ENCODE results near the gene EXT2. TPM values are rescaled to one million over a fixed set of nuclear protein-coding genes. Genes with fewer than 3 reads are reported as not detected.

EXT2 gene
- total RNA-seq, 1 donor from 2014 or later = 24.5 TPM

DNA sequence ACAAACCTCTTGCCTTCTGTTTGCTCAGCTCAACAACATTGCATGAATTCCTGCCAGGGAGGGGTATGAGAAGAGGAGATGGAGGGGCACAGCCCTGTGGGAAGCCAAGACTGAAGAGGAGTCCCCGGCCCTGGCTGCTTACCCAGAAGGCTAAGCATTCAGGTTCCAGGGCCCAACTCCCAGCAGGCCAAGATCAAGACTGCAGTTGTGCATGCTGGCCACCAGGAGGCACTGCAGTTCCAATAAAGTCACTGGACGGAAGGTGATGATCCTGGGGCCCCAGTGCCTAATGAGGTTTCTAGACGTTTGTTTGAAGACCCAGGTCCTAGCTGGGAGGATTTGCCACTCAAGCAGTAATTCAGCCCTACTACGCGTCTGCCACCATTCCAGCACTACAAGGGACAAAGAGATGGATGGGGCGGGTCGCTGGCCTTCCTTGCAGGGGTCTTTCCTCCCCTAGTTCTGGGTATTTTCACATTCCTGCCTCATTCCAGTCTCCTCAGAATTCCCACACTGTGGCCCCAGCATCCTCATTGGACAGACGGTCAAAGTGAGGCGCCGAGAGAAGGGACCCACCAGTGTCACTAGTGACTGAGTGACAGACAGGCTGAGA, 190.9 kb downstream of the EXT2 start:
- Histone ChIP-seq H3K36me3 (no peaks in the 10 kb centered on the region), H3K27me3 (ENCODE audit: low read depth) (peaks cover 13% of the 10 kb centered on the region), H3K4me1 (no peaks in the 10 kb centered on the region), H3K9me3 (replicated peaks) (no peaks in the 10 kb centered on the region), H3K4me3 (no peak overlapping the region), H3K27ac (replicated peaks) (no peak overlapping the region)
- TF ChIP-seq, protein P1, sequence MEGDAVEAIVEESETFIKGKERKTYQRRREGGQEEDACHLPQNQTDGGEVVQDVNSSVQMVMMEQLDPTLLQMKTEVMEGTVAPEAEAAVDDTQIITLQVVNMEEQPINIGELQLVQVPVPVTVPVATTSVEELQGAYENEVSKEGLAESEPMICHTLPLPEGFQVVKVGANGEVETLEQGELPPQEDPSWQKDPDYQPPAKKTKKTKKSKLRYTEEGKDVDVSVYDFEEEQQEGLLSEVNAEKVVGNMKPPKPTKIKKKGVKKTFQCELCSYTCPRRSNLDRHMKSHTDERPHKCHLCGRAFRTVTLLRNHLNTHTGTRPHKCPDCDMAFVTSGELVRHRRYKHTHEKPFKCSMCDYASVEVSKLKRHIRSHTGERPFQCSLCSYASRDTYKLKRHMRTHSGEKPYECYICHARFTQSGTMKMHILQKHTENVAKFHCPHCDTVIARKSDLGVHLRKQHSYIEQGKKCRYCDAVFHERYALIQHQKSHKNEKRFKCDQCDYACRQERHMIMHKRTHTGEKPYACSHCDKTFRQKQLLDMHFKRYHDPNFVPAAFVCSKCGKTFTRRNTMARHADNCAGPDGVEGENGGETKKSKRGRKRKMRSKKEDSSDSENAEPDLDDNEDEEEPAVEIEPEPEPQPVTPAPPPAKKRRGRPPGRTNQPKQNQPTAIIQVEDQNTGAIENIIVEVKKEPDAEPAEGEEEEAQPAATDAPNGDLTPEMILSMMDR (IDR thresholded peaks at IDR 0.05; ENCODE audit: borderline replicate concordance) = peak; percentile 95
- no peak for DNase-seq
- intact Hi-C loops (cut with micrococcal nuclease) = loop anchor here (5.0 kb wide), 2 partner anchors 154 to 251 kb away; no protein-coding TSS in a partner anchor

DNA sequence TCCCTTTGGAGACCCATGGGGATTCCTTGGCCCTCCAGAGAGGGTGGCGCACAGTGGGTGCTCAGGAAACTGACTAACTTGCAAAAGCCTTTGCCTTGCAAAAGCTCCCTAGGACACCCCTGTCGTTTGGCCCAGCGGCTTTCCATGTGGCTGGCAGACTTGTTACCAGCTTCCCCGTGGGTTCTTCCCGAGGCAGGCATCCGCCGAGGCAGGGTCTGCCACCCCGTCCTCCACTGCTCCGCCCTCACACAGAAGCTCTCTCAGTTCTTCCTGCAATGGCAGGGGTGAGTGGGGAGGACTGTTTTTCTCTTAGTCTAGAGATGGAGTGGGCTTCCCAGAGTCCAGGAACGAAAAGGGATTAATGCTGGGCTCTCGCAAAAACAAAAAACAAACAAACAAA, 191.4 kb downstream of the EXT2 start:
- Histone ChIP-seq H3K36me3 (no peaks in the 10 kb centered on the region), H3K9me3 (replicated peaks) (no peaks in the 10 kb centered on the region), H3K27me3 (ENCODE audit: low read depth) (peaks cover 18% of the 10 kb centered on the region), H3K4me3 (no peak overlapping the region), H3K27ac (replicated peaks) (no peak overlapping the region), H3K4me1 (no peaks in the 10 kb centered on the region)
- TF ChIP-seq, protein P1 (IDR thresholded peaks at IDR 0.05; ENCODE audit: borderline replicate concordance) = no peak
- no peak for DNase-seq
- intact Hi-C loops (cut with micrococcal nuclease) = loop anchor here (5.0 kb wide), 2 partner anchors 155 to 250 kb away; no protein-coding TSS in a partner anchor

DNA sequence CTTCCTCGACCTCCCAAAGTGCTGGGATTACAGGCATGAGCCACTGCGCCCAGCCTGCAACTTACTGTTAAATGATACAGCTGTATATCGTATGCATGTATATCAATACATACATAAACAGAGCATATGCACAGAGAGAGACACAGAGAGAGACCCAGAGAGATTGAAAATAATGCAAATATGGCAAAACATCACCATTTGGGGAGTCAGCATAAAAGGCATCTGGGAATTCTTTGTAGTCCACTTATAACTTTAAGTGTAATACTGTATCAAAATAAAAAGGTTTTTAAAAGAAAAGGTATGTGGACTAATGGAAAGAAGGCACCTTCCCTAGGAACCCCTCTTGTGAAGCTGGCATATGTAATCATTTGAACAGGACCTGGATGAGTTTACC, 192.7 kb downstream of the EXT2 start:
- TF ChIP-seq, protein P1 (IDR thresholded peaks at IDR 0.05; ENCODE audit: borderline replicate concordance) = no peak

DNA sequence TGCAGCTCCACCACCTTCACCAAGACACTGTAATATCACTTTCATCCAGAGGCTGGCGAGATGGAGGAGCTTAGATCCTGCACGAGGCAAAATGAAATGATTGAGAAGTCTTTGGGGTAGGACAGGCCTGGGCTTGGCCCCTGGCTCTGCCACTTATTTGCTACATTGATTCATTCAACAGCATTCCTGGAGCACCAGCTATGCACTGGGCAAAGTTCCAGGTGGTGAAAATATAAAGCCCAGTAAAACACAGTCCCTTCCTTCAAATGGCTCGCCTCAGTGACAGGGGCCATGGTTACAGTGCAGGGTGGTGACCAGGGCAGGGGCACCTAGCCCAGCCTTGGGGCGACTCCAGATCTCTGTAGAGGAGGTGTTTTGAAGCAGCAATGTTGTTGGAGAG, 194.7 kb downstream of the EXT2 start:
- intact Hi-C loops (cut with micrococcal nuclease) = no loop called here
- no peak overlapping the region for H3K27ac ChIP-seq (replicated peaks)

More for the DNA sequence above, 192.7 kb downstream of the EXT2 start:
- Histone ChIP-seq H3K27me3 (ENCODE audit: low read depth) (peaks cover 19% of the 10 kb centered on the region), H3K36me3 (no peaks in the 10 kb centered on the region), H3K27ac (replicated peaks) (no peak overlapping the region), H3K4me3 (no peak overlapping the region), H3K9me3 (replicated peaks) (no peaks in the 10 kb centered on the region), H3K4me1 (no peaks in the 10 kb centered on the region)
- intact Hi-C loops (cut with micrococcal nuclease) = loop anchor here (5.0 kb wide), 2 partner anchors 156 to 249 kb away; no protein-coding TSS in a partner anchor
- no peak for DNase-seq

More for the DNA sequence above, 194.7 kb downstream of the EXT2 start:
- H3K4me3 ChIP-seq = no peak overlapping the region
- TF ChIP-seq, protein P1 (IDR thresholded peaks at IDR 0.05; ENCODE audit: borderline replicate concordance) = no peak
- H3K9me3 ChIP-seq (replicated peaks) = no peaks in the 10 kb centered on the region
- no peaks in the 10 kb centered on the region for H3K36me3 ChIP-seq
- DNase-seq = no peak
- peaks cover 35% of the 10 kb centered on the region for H3K27me3 ChIP-seq (ENCODE audit: low read depth)
- no peaks in the 10 kb centered on the region for H3K4me1 ChIP-seq

Other genes starting within 250 kb of the EXT2 start
- 18.1 TPM for gene ALKBH3, start 214.8 kb upstream of the EXT2 start, total RNA-seq
- gene C11orf96, start 153.0 kb upstream of the EXT2 start, total RNA-seq = 20.1 TPM
- not detected for gene ACCSL, start 47.7 kb upstream of the EXT2 start, total RNA-seq
- gene ACCS, start 29.4 kb upstream of the EXT2 start, total RNA-seq = 7.9 TPM
- not detected for gene ALX4, start 214.5 kb downstream of the EXT2 start, total RNA-seq